GM18502 (cell line): Measurements from ENCODE around the gene PELI2.
"Not testable (repeated sequence)": the region's sequence is repeated elsewhere in the genome, so short reads cannot be mapped to it uniquely, and the experiment has no call there.

Experiments
- ATAC-seq: cut with Tn5 transposase; IDR thresholded peaks from one replicate; pipeline ENCODE4 v1.9.1; 2021; ENCODE audit warnings: mild to moderate bottlenecking; ENCODE audit not compliant: unreplicated experiment, poor library complexity

The PELI2 gene

DNA sequence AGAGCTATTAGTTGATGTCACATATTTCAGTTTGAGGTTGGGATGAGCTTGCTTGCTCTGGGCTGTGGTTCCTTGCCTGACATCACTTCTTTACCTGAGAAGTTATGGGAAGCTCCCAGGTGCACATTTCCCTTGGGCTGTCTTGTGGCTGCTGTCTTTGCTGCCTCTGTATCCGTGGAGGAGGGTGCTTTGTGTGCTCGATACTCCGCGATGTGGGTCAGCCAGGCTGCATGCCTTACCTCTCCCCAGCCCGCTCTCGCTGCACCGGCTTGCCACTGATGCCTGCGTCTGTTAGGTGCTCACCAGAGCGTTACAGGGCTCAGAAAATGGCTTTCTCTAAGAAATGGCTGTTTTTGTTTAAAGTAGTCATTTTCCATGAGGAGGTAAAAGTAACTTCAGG, 19.6 kb downstream of the PELI2 start:
- no peak for ATAC-seq

DNA sequence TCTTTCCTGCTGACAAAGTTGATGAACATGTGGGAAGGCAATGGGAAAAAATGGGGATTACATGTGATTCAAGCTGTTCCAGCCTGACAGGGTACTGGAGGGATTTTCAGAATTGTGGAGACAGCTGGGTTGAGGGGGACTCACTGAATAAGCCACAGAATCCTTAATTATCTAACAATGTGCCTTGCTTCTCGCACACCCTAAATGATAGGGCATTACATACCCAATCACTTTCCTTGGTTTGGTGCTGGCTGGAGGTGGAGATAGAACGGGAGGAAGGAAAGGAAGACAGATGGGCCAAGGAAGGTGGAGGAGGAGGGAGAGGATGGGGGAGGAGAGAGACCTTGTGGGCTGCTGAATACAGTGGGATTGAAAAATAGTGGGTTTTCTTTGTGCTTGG, 20.7 kb downstream of the PELI2 start:
- ATAC-seq, result no peak

DNA sequence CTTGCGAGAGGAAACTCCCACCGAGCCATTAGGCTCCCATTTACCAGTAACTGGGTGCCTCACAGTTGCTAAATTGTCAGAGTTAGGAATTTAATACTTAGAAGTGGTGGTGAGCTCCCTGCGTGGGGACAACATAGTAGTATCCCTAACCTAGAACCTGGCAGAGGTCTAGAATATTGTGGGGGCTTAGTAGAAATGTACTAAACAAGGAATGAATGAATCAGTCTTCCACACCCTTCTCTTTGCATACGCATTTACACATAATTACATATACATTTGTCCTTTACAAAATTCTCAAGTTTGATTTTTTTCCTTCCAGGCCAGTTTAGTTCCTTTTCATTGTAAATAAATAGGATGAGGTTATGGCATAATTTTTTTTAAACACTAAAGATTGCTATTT, 24.1 kb downstream of the PELI2 start:
- ATAC-seq, result no peak

DNA sequence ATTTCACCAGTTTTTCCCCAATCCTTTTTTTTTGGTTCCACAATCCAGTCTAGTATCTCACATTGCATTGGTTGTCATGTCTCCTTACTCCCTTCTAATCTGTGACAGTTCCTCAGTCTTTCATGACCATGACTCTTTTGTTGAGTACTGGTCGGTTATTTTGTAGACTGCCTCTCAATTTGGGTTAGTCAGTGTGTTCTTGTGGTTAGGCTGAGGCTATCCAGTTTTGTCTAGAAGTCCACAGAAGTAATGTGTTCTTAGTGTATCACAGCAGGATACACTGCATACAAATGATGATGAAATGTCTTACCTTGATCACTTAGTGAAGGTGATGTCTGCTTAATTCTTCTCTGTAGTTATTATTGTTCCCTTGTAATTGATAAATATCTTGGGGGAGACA, 24.8 kb downstream of the PELI2 start:
- no peak for ATAC-seq

DNA sequence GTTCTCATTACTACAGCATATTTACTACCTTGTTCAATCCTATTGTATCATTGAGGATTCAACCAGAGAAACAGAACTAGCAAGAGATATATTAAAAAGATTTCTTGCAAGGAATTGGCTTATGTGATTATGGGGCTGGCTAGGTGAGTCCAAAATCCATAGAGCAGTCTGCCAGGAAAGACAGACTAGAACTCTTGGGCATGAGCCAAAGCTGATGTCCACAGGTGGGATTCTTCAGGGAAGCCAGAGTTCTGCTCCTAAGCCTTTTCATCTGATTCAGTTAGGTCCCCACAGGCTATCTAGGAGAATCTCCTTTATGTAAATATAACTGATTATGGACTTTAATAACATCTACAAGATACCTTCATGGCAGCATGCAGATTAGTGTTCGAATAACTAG, 26.0 kb downstream of the PELI2 start:
- no peak for ATAC-seq

DNA sequence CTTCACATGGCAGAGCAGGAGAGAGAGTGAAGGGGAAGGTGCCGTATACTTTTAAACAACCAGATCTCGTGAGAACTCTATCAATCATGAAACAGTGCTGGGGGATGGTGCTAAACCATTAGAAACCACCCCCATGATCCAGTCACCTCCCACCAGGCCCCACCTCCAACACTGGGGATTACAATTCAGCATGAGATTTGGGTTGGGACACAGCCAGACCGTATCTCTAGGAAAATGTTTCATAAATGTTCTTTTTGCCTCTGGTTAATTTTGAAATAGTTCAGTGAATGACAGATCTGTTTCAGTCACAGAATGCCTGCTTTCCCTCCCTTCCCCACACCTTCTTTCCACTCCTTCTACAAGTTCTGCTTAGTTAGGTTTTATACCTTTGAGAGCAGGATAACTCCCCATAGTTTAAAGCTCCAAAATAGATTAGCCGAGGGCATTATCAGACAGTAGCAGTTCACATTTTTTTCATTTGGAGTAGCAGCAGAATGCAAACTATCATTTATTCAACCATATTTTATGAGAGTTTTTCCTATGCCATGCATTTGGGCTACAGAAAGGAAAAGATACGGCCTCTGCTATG, 27.1 kb downstream of the PELI2 start:
- no peak for ATAC-seq

DNA sequence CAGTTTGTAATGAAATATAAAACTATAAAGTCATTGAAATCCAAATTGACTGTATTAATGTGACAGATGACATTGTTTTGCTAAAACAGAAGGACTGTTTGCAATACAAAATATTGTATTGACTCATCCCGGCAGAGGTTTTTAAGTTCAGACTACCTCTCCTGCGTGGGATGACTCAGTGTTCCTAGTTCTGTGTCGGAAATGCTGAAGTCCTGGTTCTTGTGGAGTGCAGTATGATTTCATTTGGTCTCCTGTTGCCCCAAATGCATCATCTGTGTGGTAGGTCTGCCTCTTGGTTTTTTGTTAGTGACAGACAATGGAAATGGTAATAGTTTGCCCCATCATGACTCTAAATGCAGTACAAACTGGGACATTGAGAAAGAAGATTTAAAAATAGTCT, 27.8 kb downstream of the PELI2 start:
- ATAC-seq, result no peak

DNA sequence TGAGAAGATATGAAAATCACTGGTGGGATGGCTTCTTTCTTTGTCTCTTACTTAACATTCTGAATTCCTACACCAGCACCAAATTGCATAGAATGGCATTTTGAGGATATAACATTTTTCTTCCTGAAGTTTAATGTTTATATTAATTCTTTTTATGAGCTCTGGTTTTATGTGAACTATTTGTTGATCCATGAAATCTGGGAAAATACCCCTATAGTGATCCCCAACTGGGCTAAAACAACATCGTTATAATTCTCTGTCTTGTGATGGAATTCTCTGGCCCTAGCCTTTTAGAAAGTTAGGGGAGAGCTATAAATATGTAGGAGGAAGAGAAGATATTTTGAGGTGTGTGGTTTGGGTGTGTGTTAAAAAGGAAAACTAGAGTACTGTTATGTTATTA, 29.2 kb downstream of the PELI2 start:
- ATAC-seq, result no peak

DNA sequence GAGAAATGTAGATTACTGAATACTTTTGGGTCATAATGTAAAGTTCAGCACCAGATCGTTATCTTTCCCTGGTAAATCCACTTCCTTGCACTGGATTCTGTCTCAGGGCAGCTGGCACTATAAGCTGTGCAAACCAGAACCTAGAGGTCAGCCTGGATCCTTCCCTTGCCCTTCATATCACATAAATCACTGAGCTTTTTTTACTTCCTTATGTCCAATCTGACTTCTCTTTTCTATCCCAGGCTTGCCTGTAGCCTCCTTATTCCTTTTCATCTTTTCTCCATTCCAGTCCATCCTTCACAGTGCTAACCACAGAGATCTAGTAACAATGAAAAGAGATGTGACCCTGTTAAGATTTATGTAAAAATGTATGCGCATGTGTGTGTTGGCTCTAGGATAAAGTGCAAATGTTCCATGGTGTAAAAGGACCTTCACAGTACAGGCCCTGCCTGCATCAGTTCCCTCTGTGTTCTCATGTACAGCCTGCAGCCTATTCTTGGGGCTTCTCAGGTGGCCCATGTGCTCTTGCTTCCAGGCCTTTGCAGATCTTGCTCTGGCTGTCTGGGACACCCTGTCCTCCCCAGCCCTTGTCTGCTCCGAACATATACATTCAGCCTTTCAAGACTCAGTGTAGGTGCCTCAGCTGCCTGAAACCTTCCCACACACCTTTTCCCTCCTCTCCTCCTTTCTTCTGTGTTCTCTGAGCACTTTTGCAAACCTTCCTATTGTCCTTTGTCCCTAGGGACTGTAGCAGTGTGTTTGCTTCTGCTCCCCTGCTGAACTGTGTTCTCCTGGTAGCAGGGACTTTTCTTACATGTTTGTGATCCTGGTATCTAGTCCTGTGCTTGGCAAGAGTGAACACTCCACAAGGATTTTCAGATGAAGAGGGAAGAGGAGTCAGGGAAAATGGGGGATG, 30.0 kb downstream of the PELI2 start:
- ATAC-seq, result no peak

DNA sequence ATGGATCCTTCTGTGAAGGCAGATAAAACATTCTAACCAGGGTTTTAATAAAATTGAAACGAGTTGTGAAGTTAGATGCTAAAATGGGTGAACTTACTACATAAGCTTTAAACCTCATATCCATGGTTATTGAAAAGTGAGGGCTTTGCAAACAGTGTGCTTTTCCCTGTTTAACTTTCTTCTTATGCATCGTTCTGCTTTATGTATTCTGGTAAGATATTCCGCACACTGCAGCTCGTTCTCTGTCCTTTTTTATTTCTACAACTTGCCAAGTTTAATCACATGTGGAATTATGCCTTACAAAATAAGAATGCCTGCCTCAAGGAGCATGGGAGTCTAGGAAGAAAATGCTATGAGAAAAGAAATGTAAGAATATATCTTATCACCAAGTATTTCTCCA, 30.9 kb downstream of the PELI2 start:
- no peak for ATAC-seq

DNA sequence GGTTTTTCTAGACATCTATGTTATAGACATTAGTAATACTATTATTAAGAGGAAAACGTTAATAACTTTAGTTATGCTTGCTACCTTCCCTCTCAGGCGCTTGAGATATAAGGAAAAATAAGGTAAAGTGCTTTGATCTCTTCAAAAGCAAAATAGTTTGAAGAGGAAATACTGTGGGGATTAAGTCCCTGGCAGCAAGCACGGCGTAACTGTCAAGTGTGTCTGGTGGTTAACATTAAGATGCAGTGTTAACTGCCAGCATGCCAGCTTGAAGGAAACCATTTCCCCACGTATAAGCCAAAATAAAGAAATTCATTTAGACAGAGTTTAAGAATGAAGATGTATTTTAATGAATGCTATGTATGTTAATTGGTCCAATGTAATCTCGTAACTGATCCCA, 31.8 kb downstream of the PELI2 start:
- no peak for ATAC-seq

DNA sequence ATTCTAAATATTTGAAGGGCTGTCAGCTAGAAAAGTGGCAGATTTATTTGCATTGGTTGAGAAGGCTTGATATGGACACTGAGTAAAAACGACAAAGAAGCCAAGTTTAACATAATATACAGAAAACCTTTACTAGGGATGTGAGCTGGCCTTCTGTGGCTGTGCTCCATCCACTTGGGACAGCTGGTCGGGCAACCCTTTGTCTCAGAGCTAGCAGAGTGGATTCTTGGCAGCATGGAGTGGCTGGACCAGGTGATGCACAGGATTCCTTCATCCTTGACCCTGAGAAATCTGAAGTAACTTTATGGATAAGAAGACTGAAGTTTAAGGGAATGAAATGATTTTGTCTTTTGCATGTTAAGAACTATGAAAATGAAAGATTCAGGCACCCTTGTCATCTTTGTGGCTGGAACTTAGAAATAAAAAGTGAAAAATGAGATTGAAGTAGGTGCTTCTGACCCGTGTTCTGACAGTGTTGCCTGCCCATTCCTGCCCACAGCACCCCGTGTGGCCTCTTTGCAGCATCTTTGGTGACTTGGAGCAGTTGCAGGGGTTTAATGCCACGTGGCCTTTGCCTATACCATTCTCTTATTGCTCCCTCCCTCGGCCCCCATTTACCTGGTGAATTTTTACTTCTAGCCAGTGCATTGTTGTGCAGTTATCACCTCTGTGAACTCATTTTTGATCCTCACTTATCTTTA, 32.6 kb downstream of the PELI2 start:
- no peak for ATAC-seq

DNA sequence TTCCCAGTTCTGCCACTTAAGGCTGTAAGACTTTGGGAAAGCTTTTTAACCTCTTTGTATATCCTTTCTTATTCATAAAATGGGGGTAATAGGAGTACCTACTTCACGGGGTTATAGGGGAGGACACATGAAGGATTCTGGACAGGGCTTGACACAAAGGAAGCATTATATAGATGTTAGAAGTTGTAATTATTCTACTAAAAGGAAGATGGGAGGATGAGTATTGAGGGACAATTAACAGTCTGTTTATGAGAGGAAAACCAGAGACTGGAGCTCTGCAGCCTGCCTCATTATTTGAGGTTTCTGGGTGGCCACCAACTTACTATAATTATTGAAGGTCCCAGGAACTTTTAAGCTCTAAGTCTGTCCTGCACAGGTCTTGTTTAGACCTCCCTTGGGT, 34.0 kb downstream of the PELI2 start:
- no peak for ATAC-seq

DNA sequence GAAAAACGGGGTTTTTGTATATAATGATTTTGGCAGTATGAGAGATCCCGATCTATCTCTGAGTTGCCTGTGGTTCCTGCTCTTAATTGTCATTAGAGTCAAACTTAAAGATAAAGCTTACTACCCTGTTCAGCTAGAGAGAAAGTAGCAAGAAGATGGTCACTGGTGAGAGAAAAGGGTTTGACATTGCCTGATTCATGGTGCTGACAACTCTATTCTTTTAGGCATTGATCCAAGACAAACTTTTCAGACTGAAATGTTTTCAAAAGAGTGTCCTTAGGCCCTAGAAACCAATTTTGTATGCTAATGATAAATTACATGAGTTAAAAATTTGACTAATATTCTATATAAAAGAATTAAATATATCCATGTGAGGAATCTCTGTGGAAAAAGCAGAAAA, 35.1 kb downstream of the PELI2 start:
- no peak for ATAC-seq

DNA sequence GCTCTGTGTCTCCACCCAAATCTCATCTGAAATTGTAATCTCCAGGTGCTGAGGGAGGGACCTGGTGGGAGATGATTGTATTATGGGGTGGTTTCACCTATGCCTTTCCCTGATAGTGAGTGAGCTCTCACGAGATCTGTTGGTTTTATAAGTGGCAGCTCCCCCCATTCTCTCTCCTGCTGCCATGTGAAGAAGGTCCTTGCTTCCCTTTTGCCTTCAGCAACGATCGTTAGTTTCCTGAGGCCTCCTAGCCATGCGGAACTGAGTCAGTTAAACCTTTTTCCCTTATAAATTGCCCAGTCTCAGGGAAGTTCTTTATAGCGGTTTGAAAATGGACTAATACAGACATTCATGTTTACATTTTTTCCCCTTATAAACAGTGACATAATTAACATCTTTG, 36.1 kb downstream of the PELI2 start:
- ATAC-seq, result no peak

DNA sequence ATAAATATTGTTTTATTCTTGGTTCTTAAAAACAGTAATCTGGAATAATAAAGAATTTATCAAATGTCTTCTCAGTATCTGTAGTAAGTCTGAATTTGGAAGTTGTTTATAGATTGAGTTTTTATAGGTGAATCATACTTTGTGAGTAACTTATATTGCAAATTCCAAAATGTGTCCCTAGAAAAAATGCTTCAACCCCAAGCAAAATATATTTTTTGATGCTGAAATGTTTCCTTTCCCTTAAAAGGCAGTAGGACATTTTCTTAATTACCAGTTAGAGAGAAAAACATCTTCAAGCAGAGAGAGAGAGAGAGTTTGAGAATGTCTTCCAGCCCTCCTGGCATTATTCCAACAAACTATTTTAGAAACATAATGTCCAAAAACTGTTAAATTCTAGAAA, 37.9 kb downstream of the PELI2 start:
- ATAC-seq, result no peak

DNA sequence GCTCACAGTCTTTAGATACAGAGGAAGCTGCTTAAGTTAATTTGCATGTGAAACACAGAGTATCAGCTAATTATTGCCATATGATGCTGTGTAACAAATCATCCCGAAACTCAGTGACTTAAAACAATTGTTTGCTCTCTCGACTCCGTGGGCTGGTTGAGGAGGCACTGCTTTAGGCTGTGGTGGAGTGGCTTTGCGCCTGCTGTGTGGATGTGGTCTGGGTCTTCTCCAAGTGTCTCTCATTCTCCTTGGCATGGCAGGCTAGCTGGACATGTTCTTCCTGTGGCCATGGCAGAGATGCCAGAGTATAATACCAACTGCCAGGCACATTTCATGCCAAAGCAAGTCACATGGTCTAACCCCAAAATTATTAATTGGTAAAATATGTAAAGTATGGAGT, 40.9 kb downstream of the PELI2 start:
- no peak for ATAC-seq

DNA sequence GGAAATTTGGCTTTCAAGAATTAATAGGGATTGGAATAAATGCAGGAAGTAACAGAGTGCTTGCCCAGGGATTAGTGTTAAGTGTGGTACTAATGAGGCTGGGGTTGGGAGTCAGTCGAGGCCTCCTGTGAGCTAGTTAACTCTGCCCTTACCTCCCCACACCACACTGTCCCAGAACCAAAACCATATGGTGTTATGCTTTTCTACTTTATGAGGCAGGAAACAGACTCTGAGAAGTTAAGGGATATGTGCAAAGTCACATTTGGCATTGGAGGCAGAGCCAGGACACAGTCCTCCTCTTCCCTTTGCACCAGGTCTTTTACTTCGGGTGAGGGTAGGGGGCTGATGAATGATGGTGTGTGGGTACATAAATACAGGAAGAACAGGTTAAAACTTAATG, 41.9 kb downstream of the PELI2 start:
- ATAC-seq, result no peak

DNA sequence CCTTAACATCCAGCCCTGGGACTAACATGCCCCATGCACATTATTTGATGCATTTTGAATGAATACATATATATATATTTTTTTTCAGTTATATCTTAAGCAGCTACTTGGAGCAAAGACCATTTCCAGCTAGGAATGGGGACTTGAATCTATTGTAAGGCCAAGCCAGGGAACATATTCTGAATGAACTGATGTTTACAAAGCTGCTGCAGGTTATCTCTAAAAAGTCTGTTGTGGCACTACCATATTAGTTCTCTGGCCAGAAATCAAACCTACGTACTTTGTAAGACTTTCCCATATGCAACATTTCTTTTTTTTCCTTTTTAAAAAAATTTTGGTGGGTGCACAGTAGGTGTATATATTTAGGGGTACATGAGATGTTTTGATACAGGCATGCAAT, 43.4 kb downstream of the PELI2 start:
- no peak for ATAC-seq

DNA sequence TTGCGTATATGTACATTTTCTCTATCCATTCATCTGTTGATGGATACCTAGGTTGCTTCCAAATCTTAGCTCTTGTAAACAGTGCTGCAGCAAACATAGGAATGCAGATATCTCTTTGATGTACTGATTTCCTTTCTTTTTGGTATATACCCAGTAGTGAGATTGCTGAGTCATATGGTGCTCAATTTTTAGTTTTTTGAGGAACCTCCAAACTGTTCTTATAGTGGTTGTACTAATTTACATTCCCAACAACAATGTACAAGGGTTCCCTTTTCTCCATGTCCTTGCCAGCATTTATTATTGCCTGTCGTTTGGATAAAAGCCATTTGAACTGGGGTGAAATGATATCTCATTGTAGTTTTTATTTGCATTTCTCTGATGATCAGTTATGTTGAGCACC, 44.3 kb downstream of the PELI2 start:
- ATAC-seq, result no peak

DNA sequence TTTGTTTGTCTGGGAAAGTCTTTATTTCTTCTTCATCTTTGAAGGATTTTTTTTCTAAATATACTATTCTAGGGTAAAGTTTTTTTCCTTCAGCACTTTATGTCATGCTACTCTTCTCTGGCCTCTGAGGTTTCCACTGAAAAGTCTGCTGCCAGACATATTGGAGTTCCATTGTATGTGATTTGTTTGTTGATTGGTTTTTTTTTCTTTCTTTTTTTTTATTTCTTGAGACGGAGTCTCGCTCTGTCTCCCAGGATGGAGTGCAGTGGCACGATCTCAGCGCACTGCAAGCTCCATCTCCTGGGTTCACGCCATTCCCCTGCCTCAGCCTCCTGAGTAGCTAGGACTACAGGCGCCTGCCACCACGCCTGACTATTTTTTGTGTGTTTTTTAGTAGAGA, 48.4 kb downstream of the PELI2 start:
- not testable (repeated sequence) for ATAC-seq
